Stimulated activated naive CD4-positive, alpha-beta T cell (primary cell): ENCODE measurements around the gene TMED9.
A peak's percentile ranks its signal among the peaks of the same experiment; 100 is the strongest.

Experiments used
- DNase-seq, 6 experiments: peaks; one replicate each; lab custom pipeline; 2025; lab: John Stamatoyannopoulos, UW

The TMED9 gene

DNA sequence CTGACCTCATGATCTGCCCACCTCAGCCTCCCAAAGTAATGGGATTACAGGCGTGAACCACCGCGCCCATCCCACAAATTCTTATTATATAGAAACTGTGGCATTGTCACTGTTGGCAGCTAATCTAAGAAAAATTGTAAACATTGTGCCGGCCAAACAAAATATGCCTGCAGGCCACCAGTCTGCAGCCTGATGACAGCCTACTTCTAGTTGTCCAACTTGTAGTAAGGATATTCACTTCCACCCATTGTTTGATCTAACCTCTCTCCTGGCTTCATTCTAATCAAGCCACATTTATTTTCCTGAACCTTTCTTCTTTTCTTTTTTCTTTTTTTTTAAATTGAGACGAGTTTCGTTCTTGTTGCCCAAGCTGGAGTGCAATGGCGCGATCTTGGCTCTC lies 13.7 kb upstream of the TMED9 start:
- DNase-seq: no peak

DNA sequence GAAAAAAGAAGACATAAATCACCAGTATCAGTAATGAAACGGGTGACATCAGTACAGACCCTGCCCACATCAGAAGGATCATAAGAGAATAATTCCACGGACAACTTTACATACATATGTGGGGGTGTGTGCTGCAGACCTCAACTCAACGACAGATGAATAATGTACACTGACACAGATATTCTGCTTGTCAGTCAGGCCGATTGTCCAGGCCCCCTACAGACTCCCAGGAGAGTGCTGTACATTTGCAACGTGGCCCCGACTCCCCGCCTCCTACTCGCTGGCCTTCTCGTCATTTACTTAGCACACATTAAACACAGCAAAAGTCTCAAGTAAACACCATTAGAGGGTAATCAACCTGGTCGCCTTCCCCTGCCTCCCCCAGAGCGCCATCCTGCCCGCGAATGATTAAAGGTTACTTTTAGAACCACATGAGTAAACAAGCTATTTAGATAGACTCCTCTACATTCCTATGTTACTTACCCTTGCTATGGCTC lies 3.5 kb upstream of the TMED9 start:
- DNase-seq: no peak

- no peak for DNase-seq
Measured at GRCh38 chr5:177590406-177590805, 1.6 kb upstream of the TMED9 start.

DNA sequence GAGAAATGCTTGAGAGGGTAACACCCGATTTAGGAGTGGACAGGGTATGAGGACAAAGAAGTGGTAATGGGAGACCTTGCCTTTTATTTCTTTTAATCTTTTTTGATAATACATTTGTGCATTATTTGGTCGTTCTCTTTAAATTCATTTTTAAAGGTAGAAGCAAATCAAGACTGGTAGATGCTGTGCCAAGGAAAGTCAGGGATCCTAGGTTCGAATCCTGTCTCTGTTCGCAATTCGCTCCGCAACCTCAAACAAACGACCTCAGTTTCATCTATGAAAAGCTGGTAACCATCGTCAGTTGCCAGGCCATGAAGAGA lies 353 bp upstream of the TMED9 start:
- DNase-seq: no peak

- DNase-seq: no peak
Measured at GRCh38 chr5:177592905-177593304, 902 bp downstream of the TMED9 start.

- no peak for DNase-seq
Measured at GRCh38 chr5:177593511-177593910, 1.5 kb downstream of the TMED9 start.

DNA sequence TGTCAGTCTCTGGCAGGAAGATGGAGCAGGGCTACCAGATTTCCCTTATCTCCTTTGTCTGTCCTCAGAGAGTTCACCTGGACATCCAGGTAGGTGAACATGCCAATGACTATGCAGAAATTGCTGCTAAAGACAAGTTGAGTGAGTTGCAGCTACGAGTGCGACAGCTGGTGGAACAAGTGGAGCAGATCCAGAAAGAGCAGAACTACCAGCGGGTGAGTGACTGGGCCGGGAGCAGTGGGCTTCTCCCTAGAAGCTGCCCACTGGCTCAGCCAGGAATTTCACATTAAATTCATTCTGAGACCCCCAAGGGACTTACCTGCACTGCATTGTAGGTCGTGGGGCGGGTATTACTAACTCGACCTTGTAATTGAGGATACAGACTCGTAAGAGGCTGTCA lies 2.1 kb downstream of the TMED9 start:
- DNase-seq: no peak

- DNase-seq: no peak
Measured at GRCh38 chr5:177595026-177595585, 3.1 kb downstream of the TMED9 start.

DNA sequence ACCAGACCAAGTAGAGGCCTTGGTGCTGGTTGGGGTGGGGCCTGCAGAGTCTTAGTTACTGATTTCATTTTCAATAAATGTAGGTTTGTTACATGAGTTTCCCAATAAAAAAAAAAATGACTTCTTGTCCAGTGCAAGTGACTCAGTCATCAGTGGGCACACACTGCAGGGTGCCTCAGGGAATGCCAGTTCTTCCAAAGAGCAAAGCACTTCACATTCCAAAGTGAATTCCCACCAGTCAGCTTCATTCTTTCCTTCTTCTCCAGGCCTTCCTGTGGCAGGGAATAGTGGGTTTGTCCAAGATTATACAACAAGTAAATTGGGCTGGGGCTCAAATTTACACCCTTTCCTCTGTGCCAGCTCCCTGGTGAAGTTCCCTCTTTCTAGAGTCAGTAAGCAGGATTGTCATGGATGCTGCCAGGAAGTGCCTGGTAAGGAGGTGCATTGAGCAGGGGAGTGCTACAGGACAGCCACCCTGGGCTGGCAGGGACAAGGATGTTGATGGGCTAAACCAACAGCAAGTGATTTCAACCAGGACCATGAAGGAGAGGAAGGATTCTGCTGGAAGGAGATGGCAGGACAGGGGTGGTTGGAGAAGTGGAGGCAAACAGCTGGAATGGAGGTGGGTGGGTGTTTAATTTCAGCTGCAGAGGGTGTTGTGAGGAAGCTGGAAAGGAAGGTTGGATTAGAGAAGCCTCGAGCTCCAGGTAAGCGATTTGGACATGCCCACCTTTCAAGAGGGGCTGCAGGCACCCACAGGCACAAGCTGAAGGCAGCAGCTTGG lies 4.2 kb downstream of the TMED9 start:
- DNase-seq: no peak

- no peak for DNase-seq
Measured at GRCh38 chr5:177596775-177597238, 4.8 kb downstream of the TMED9 start.

- no peak for DNase-seq
Measured at GRCh38 chr5:177598477-177598876, 6.5 kb downstream of the TMED9 start.

GRCh38 chr5:177599731-177600507 lies 7.9 kb downstream of the TMED9 start, which contains the start of gene B4GALT7:
B4GALT7 (plus strand) TSS chr5:177600132; CDS start chr5:177600211, 79 bp downstream.
- peak; percentile 55 to 84 (median 76) for DNase-seq

DNA sequence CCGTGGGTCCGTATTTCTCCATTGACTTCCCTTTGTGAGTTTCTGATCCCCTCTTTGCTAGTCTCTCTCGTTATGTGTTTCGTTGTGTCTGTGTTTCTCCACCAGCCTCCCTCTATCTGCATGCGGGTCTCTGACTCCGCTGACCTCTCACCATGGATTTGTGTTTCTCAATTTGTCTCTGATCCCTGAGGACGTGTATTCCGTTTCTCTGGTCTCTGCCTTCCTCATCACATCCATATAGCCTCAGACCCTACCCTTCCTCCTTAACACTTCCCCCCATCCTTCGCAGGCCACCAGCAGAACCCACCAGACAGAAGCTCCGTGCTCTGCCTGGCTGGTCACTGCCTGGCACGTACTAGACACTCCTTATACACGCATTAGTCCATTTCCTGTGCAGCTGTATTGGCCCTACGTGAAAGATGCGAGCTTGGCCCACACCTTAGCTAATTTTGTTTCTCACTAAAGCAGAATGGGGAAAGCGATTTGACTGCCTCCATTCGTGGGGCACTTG lies 8.6 kb downstream of the TMED9 start:
- peak in 1 of 6 experiments; percentile 50 for DNase-seq

DNA sequence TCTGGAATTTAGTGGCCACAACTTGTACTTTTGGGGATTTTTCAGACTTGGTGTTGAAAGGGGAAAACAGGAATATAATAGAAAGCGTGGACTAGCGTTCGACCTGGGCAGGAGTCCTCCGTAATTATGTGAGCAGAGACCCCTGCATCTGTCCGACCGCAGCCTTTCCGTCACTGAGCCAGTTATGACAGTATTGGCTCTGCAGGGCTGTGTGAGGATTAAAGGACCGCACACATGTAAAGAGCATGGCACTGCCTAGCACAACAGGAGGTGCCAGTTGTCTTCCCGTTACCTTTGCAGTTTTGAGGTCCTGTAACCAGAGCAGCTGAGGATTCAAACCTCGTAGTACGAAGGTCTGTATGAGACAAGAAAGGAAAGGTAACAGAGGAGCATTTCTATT lies 9.1 kb downstream of the TMED9 start:
- DNase-seq: no peak

- DNase-seq: no peak
Measured at GRCh38 chr5:177601577-177602457, 9.8 kb downstream of the TMED9 start.

DNA sequence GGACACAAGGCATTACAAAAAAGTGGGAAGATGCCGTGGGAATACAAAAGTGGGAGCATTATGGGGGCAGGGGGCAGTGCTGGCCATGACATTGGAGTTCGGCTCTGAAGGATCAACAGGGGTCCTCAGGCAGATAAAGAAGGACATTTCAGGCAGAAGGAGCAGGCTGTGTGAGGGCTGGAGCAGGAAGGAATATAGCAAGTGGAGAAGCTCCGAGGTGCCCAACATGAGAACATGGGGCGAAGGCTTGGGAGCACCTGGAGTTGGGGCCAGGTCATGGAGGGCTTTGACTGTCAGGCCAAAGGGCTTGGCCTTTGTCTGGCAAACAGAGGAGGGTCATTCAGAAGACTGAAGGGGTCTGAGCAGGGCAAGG lies 10.4 kb downstream of the TMED9 start:
- DNase-seq: no peak

DNA sequence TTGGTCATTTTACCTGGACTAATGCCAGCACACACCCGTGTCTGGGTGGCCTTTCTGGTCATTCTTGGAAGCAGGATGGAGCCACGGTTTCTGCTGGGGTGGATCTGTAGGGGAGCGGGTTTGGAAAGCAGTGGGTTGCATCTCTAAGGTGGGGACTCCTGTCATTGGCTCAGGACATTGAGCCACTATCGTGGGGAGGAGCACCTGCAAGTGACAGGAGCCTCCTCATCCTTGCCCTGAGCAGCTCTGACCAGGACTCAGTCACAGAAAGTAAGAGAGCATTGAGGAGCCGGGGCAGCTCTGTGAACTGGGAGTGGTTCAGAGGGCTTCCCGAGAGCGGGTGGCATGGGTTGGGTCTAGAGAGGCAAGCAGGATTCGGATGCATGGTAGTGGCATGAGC lies 11.6 kb downstream of the TMED9 start:
- DNase-seq: no peak

DNA sequence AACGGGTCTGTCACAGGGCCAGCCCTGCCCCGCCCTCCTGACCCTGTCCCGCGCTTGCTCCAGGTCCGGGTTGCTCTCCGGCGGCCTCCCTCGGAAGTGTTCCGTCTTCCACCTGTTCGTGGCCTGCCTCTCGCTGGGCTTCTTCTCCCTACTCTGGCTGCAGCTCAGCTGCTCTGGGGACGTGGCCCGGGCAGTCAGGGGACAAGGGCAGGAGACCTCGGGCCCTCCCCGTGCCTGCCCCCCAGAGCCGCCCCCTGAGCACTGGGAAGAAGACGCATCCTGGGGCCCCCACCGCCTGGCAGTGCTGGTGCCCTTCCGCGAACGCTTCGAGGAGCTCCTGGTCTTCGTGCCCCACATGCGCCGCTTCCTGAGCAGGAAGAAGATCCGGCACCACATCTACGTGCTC lies 12.1 kb downstream of the TMED9 start:
- no peak for DNase-seq

DNA sequence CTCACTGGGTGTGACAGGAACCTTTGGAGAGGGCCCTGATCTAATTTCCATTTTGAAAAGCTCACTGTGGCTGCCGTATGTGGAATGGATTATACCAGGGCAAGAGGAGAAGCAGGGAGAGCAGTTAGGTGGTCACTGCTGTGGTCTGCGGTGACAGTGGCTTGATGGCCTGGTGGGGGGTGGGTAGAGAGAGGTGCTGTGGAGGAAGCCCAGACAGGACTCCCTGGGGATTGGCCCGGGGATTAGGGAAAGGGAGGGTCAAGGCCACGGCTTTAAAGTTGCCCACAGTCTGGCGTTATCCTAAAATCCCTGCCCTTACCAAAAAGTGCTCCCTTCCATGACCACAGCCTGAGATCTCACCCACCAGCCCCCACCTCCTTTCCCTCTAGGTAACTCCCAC lies 12.7 kb downstream of the TMED9 start:
- DNase-seq: no peak

- DNase-seq: no peak
Measured at GRCh38 chr5:177605078-177605477, 13.1 kb downstream of the TMED9 start.

GRCh38 chr5:177605667-177606066 lies 13.7 kb downstream of the TMED9 start:
- DNase-seq: no peak
